ENCODE results near the gene UGT1A6. TPM values are rescaled to one million over a fixed set of nuclear protein-coding genes. Genes with fewer than 3 reads are reported as not detected.

UGT1A6 gene
- total and polyA plus RNA-seq, 2 experiments from 2014 or later = not detected

DNA sequence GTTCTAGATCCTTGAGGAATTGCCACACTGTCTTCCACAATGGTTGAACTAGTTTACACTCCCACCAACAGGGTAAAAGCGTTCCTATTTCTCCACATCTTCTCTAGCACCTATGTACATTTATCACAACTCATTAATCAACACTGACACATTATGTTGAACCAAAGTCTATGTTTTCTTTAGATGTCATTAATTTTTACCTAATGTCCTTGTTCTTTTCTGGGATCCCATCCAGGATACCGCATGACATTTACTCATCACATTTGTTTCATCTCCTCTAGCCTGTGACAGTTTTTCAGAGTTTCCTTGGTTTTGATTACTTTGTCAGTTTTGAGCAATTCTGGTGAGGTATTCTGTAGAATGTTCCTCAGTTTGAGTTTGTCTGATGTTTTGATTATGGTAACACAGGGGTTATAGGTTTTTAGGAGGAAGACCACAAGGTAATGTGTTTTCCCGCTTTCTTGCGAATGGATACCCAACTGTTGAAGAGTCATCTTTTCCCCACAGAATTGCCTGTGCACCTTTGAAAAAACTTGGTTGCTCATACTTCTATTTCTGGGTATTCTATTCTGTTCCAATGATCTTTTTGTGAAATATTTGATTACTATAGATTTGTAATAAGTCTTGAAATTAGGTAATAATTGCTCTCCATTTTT, 24.0 kb upstream of the UGT1A6 start:
- Histone ChIP-seq H3K4me2 (no peak overlapping the region), H3K36me3 (ENCODE audit: insufficient read depth) (no peaks in the 10 kb centered on the region), H2AFZ (no peak overlapping the region), H3K9me2 (ENCODE audit: insufficient read depth) (no peaks in the 10 kb centered on the region), H3K79me2 (replicated peaks; ENCODE audit: insufficient read depth) (no peaks in the 10 kb centered on the region), H3K4me3 (no peak overlapping the region), H3K27me3 (ENCODE audit: insufficient read depth) (no peaks in the 10 kb centered on the region), H4K20me1 (replicated peaks; ENCODE audit: insufficient read depth) (no peaks in the 10 kb centered on the region), H3K27ac (ENCODE audit: low read depth) (no peak overlapping the region), H3K4me1 (ENCODE audit: insufficient read depth) (no peaks in the 10 kb centered on the region), H3F3A (replicated peaks; ENCODE audit: low read depth) (no peaks in the 10 kb centered on the region)
- no peak for ATAC-seq
- no peak for DNase-seq (ENCODE audit: low spot score)
- Mint-ChIP-seq H3K4me1 (no peaks in the 10 kb centered on the region), H3K36me3 (ENCODE audit: low read depth) (no peaks in the 10 kb centered on the region), H3K9me3 (peaks cover 4% of the 10 kb centered on the region; the same call in 2 of the 3 replicates), H3K27me3 (ENCODE audit: insufficient read depth, low read depth, poor library complexity) (no peaks in the 10 kb centered on the region), H3K27ac (no peak overlapping the region), H3K4me3 (no peak overlapping the region)
- TF ChIP-seq, protein P1, sequence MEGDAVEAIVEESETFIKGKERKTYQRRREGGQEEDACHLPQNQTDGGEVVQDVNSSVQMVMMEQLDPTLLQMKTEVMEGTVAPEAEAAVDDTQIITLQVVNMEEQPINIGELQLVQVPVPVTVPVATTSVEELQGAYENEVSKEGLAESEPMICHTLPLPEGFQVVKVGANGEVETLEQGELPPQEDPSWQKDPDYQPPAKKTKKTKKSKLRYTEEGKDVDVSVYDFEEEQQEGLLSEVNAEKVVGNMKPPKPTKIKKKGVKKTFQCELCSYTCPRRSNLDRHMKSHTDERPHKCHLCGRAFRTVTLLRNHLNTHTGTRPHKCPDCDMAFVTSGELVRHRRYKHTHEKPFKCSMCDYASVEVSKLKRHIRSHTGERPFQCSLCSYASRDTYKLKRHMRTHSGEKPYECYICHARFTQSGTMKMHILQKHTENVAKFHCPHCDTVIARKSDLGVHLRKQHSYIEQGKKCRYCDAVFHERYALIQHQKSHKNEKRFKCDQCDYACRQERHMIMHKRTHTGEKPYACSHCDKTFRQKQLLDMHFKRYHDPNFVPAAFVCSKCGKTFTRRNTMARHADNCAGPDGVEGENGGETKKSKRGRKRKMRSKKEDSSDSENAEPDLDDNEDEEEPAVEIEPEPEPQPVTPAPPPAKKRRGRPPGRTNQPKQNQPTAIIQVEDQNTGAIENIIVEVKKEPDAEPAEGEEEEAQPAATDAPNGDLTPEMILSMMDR (conservative IDR thresholded peaks at IDR 0.05; ENCODE audit: low read depth in 2 of 2) = no peak

DNA sequence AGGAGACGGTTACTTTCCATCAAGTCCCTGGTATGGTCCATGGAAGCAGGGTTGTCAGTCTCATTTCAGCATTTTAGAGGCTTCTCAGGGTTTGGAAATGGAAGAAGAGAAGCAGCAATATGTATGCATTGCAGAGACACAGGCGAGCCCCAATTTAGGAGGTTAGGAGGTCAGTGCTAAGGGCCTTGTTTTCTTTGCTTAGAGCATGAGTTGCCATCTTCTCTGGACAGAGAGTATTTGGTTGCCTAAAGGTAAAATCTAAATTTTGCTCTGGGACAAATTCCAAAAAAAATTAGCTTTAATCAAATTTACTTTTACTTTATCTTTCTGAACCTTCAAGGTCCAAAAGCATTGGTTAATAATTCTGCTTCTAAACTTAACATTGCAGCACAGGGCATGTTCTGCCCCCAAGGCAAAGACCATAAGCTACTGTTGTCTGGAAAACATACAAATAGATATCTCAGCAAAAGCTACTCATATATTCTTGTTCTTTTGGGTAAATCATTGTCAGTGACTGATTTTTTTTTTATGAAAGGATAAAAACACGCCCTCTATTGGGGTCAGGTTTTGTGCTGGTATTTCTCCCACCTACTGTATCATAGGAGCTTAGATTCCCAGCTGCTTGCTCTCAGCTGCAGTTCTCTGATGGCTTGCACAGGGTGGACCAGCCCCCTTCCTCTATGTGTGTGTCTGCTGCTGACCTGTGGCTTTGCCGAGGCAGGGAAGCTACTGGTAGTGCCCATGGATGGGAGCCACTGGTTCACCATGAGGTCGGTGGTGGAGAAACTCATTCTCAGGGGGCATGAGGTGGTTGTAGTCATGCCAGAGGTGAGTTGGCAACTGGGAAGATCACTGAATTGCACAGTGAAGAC, 21.2 kb upstream of the UGT1A6 start, which contains the start of gene UGT1A9:
TSS of gene UGT1A9 (plus strand) at position 609 of the 872 bp plus-strand sequence. CDS start at position 646, 37 bp downstream.
- Histone ChIP-seq H3F3A (replicated peaks; ENCODE audit: low read depth) (no peaks in the 10 kb centered on the region), H3K4me3 (no peak within 1 kb of the TSS), H4K20me1 (replicated peaks; ENCODE audit: insufficient read depth) (no peaks in the 10 kb centered on the region), H3K79me2 (replicated peaks; ENCODE audit: insufficient read depth) (no peaks in the 10 kb centered on the region), H3K36me3 (ENCODE audit: insufficient read depth) (no peaks in the 10 kb centered on the region), H3K27me3 (ENCODE audit: insufficient read depth) (no peaks in the 10 kb centered on the region), H3K9me2 (ENCODE audit: insufficient read depth) (no peaks in the 10 kb centered on the region), H2AFZ (no peak within 1 kb of the TSS), H3K4me2 (no peak within 1 kb of the TSS), H3K4me1 (ENCODE audit: insufficient read depth) (no peaks in the 10 kb centered on the region; the same call in 1 of the 2 replicates), H3K27ac (ENCODE audit: low read depth) (no peak within 1 kb of the TSS)
- H3K4me1 Mint-ChIP-seq = peaks cover 6% of the 10 kb centered on the region; the same call in 2 of the 3 replicates
- DNase-seq (ENCODE audit: low spot score) = no peak
- no peak within 1 kb of the TSS for H3K4me3 Mint-ChIP-seq
- TF ChIP-seq, protein P1 (conservative IDR thresholded peaks at IDR 0.05; ENCODE audit: low read depth in 2 of 2) = 0 out of 4 replicates have a peak, but pooled peaks of 1 of the 2 experiments have one; percentile 0
- TF ChIP-seq ZNF331 (CRISPR knock-in tag; IDR thresholded peaks at IDR 0.05; ENCODE audit: low read depth) (no peak), JUNB (IDR thresholded peaks at IDR 0.05; ENCODE audit: unreplicated experiment) (no peak), STAT1 (IDR thresholded peaks at IDR 0.05; ENCODE audit: unreplicated experiment) (no peak), POLR2AphosphoS5 (IDR thresholded peaks at IDR 0.05; ENCODE audit: low read depth) (no peak), EZH2 (IDR thresholded peaks at IDR 0.05; ENCODE audit: low read depth, unreplicated experiment) (no peak), NANOG (IDR thresholded peaks at IDR 0.05; ENCODE audit: borderline replicate concordance) (no peak)
- ATAC-seq = no peak
- H3K36me3 Mint-ChIP-seq (ENCODE audit: low read depth) = no peaks in the 10 kb centered on the region
- no peaks in the 10 kb centered on the region for H3K27me3 Mint-ChIP-seq (ENCODE audit: insufficient read depth, low read depth, poor library complexity)
- peaks cover 4% of the 10 kb centered on the region; the same call in 2 of the 3 replicates for H3K9me3 Mint-ChIP-seq
- no peak within 1 kb of the TSS for H3K27ac Mint-ChIP-seq

Measured in GM23338 (cell line).